ENCODE measurements around the gene PCDHGC3.

- TF ChIP-seq NFRKB (IDR thresholded peaks at IDR 0.05) (no peak), BHLHE40 (IDR thresholded peaks at IDR 0.05; ENCODE audit: borderline replicate concordance) (no peak), HDGF (IDR thresholded peaks at IDR 0.05; ENCODE audit: borderline replicate concordance) (no peak), SP1 (IDR thresholded peaks at IDR 0.05) (no peak), ELF4 (IDR thresholded peaks at IDR 0.05) (no peak), SUZ12 (IDR thresholded peaks at IDR 0.05) (no peak), ARNT (IDR thresholded peaks at IDR 0.05) (no peak), FOXM1 (IDR thresholded peaks at IDR 0.05; ENCODE audit: borderline replicate concordance) (no peak)
Observed at GRCh38 chr5:141493500-141494422, 18.0 kb downstream of the PCDHGC3 start.
